ENCODE measurements around the gene DPEP1.

GRCh38 chr16:89657442-89658220, 44.2 kb downstream of the DPEP1 start, which contains the start of the genes CHMP1A and SPATA33:
- TF ChIP-seq CTCF (IDR thresholded peaks at IDR 0.05) (no peak), EZH2 (IDR thresholded peaks at IDR 0.05; ENCODE audit: borderline replicate concordance, insufficient read depth, low read depth, low read length, poor library complexity, severe bottlenecking) (no peak)
